Prostate gland (tissue), 2 donors: ENCODE data around the gene NLRP2B.

Experiments used
- CTCF ChIP-seq, 4 experiments: fragments of 200-600 bp in 2 of 4; fragments of 450-650 bp in 2 of 4; sonication (generic) in 2 of 4; IDR thresholded peaks; 1 replicate in 3 of 4; 2 replicates in 1 of 4; pipeline ENCODE4 v1.5.1; 2016 to 2019; ENCODE audit warnings: antibody characterized with exemption in 4 of 4, mild to moderate bottlenecking in 2 of 4, moderate library complexity in 2 of 4
- POLR2AphosphoS5 ChIP-seq: sonication (generic); formaldehyde crosslinking; IDR thresholded peaks from one replicate; pipeline ENCODE4 v1.6.1; 2017; ENCODE audit warnings: antibody characterized with exemption

GRCh38 chrX:57681341-57681740 lies 1.3 kb upstream of the NLRP2B start:
- TF ChIP-seq CTCF (IDR thresholded peaks at IDR 0.05) (no peak), POLR2AphosphoS5 (no peak)
